CD4-positive, alpha-beta memory T cell (primary cell): Measurements from ENCODE around the gene AGTRAP. TPM values are rescaled to one million over a fixed set of nuclear protein-coding genes. Genes with fewer than 3 reads are reported as not detected.

Experiments
- CTCF ChIA-PET: fragments of 350-600 bp; sonication (Branson Sonifier 250); formaldehyde crosslinking; loops from one replicate; lab custom pipeline; 2021; ENCODE audit warnings: inconsistent platforms; ENCODE audit not compliant: partially characterized antibody; lab: Charles Lee
- POLR2A ChIA-PET: fragments of 350-600 bp; sonication (Branson Sonifier 250); formaldehyde crosslinking; loops from one replicate; lab custom pipeline; 2021; ENCODE audit not compliant: partially characterized antibody; lab: Charles Lee
- DNase-seq, 5 donors: peaks; one replicate each; pipeline versions ENCODE4 v3.0.0 to v3.0.0-alpha.2; 2020 to 2022; ENCODE audit warnings: mixed read lengths in 1 of 5
- H3K27ac ChIP-seq: one replicate; pipeline ENCODE4 v1.7.0; 2013; ENCODE audit warnings: low read depth, low read length
- H3K27me3 ChIP-seq: 2 replicates; pipeline ENCODE4 v1.7.0; 2013; ENCODE audit warnings: mild to moderate bottlenecking, low read length, moderate library complexity; ENCODE audit not compliant: insufficient read depth
- H3K36me3 ChIP-seq: 2 replicates; pipeline ENCODE4 v1.7.0; 2013; ENCODE audit warnings: mild to moderate bottlenecking, low read length, moderate library complexity; ENCODE audit not compliant: insufficient read depth
- H3K4me1 ChIP-seq: 2 replicates; pipeline ENCODE4 v1.7.0; 2013; ENCODE audit warnings: mild to moderate bottlenecking, low read length, moderate library complexity; ENCODE audit not compliant: insufficient read depth
- H3K4me3 ChIP-seq, 2 donors: one replicate each; pipeline ENCODE4 v1.7.0; 2013; ENCODE audit warnings: low read length in 2 of 2, mild to moderate bottlenecking in 1 of 2
- H3K9me3 ChIP-seq, 2 donors: one replicate each; pipeline ENCODE4 v1.7.0; 2013; ENCODE audit warnings: low read length in 2 of 2, control low read depth in 1 of 2; ENCODE audit not compliant: control insufficient read depth in 1 of 2
- H3K27ac Mint-ChIP-seq, 7 donors: one replicate each; pipeline ENCODE4 v1.8.0; 2020 to 2021; ENCODE audit warnings: mixed read lengths in 7 of 7, mild to moderate bottlenecking in 6 of 7, inconsistent platforms in 3 of 7, moderate library complexity in 3 of 7
- H3K27me3 Mint-ChIP-seq, 2 donors: one replicate each; pipeline ENCODE4 v1.8.0; 2020 to 2021; ENCODE audit warnings: mixed read lengths in 2 of 2
- H3K36me3 Mint-ChIP-seq, 2 donors: one replicate each; pipeline ENCODE4 v1.8.0; 2020 to 2021; ENCODE audit warnings: mixed read lengths in 2 of 2, inconsistent platforms in 1 of 2, mild to moderate bottlenecking in 1 of 2
- H3K4me1 Mint-ChIP-seq, 4 donors: one replicate each; pipeline ENCODE4 v1.8.0; 2020 to 2021; ENCODE audit warnings: mixed read lengths in 4 of 4, mild to moderate bottlenecking in 1 of 4
- H3K4me3 Mint-ChIP-seq, 8 donors: one replicate each; pipeline ENCODE4 v1.8.0; 2020 to 2021; ENCODE audit warnings: mixed read lengths in 8 of 8, mild to moderate bottlenecking in 7 of 8, moderate library complexity in 6 of 8, inconsistent platforms in 3 of 8
- H3K9me3 Mint-ChIP-seq, 8 donors: one replicate each; pipeline ENCODE4 v1.8.0; 2020 to 2021; ENCODE audit warnings: mixed read lengths in 8 of 8, mild to moderate bottlenecking in 5 of 8, inconsistent platforms in 3 of 8, moderate library complexity in 1 of 8
- intact Hi-C: fragments of 100-400 bp; cut with micrococcal nuclease; formaldehyde crosslinking; loops from one replicate; pipeline ENCODE4 v1.15.1; 2023
- polyA plus RNA-seq, 2 donors: library from polyadenylated mRNA; unstranded; fragments of 300-500 nt; fragmentation: Illumina TruSeq; gene quantifications; one replicate each; pipeline ENCODE4 v1.2.3, GENCODE V29; 2021
- total RNA-seq, 2 experiments: library from RNA; stranded (reverse); gene quantifications; one replicate each; pipeline ENCODE4 v1.2.3, GENCODE V29; 2021

AGTRAP gene
- total and polyA plus RNA-seq, 4 experiments from 2014 or later: 19.0 to 76.9 (median 37.5) TPM

DNA sequence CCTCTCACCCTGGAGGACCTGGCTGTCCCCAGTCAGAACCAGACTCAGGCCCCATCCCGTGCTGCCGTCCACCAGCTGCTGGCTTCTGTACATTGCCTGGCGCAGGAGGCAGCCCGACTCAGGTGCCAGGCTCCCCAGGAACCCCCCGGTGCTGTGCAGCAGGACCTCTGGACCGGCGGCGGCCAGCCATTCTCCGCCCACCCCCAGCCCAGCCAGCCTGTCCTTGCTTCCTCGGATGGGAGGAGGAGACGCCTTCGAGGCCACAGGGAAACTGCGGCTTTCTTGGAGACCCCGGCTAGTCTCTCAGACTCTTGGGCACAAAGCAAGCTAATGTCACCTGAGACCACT, 30.5 kb downstream of the AGTRAP start:
- H3K27ac ChIP-seq: no peak overlapping the region
- peaks cover 4 to 8% of the 10 kb centered on the region in 2 donors for H3K27me3 Mint-ChIP-seq
- CTCF ChIA-PET: no interaction called here
- H3K4me1 Mint-ChIP-seq: peaks cover 0 to 8% (median 2%) of the 10 kb centered on the region in 4 donors
- H3K9me3 ChIP-seq: no peaks in the 10 kb centered on the region
- no peak overlapping the region for H3K4me3 Mint-ChIP-seq
- no peak overlapping the region for H3K27ac Mint-ChIP-seq
- POLR2A ChIA-PET: no interaction called here
- H3K4me1 ChIP-seq: peaks cover 10% of the 10 kb centered on the region
- H3K36me3 ChIP-seq: no peaks in the 10 kb centered on the region
- no peaks in the 10 kb centered on the region for H3K9me3 Mint-ChIP-seq
- intact Hi-C loops: no loop called here
- no peak overlapping the region for H3K4me3 ChIP-seq
- H3K36me3 Mint-ChIP-seq: no peaks in the 10 kb centered on the region
- DNase-seq: no peak
- H3K27me3 ChIP-seq: peaks cover 5% of the 10 kb centered on the region

GRCh38 chr1:11767922-11768704, 32.2 kb downstream of the AGTRAP start:
- POLR2A ChIA-PET: no interaction called here
- Mint-ChIP-seq H3K9me3 (no peaks in the 10 kb centered on the region), H3K4me3 (no peak overlapping the region), H3K27me3 (peaks cover 0 to 4% of the 10 kb centered on the region in 2 donors), H3K4me1 (no peaks in the 10 kb centered on the region), H3K36me3 (no peaks in the 10 kb centered on the region), H3K27ac (no peak overlapping the region)
- Histone ChIP-seq H3K36me3 (no peaks in the 10 kb centered on the region), H3K4me3 (no peak overlapping the region), H3K27ac (no peak overlapping the region), H3K4me1 (no peaks in the 10 kb centered on the region), H3K27me3 (no peaks in the 10 kb centered on the region), H3K9me3 (no peaks in the 10 kb centered on the region)
- CTCF ChIA-PET: no interaction called here
- intact Hi-C loops: no loop called here
- DNase-seq: no peak

- H3K9me3 Mint-ChIP-seq: no peaks in the 10 kb centered on the region
- H3K27me3 Mint-ChIP-seq: no peaks in the 10 kb centered on the region
- no peak overlapping the region for H3K4me3 Mint-ChIP-seq
- no peaks in the 10 kb centered on the region for H3K27me3 ChIP-seq
- H3K9me3 ChIP-seq: no peaks in the 10 kb centered on the region
- CTCF ChIA-PET: no interaction called here
- H3K4me1 Mint-ChIP-seq: no peaks in the 10 kb centered on the region
- H3K27ac Mint-ChIP-seq: no peak overlapping the region
- H3K36me3 ChIP-seq: no peaks in the 10 kb centered on the region
- intact Hi-C loops: no loop called here
- H3K36me3 Mint-ChIP-seq: no peaks in the 10 kb centered on the region
- no peak overlapping the region for H3K4me3 ChIP-seq
- DNase-seq: no peak
- no peak overlapping the region for H3K27ac ChIP-seq
- H3K4me1 ChIP-seq: no peaks in the 10 kb centered on the region
- POLR2A ChIA-PET: no interaction called here
These were observed 32.9 kb downstream of the AGTRAP start for GRCh38 chr1:11768821-11769220.

GRCh38 chr1:11769274-11769673, 33.3 kb downstream of the AGTRAP start:
- intact Hi-C loops: no loop called here
- Mint-ChIP-seq H3K27ac (no peak overlapping the region), H3K36me3 (no peaks in the 10 kb centered on the region), H3K9me3 (no peaks in the 10 kb centered on the region), H3K4me3 (no peak overlapping the region), H3K4me1 (no peaks in the 10 kb centered on the region), H3K27me3 (no peaks in the 10 kb centered on the region)
- CTCF ChIA-PET: no interaction called here
- Histone ChIP-seq H3K4me1 (no peaks in the 10 kb centered on the region), H3K9me3 (no peaks in the 10 kb centered on the region), H3K36me3 (no peaks in the 10 kb centered on the region), H3K27ac (no peak overlapping the region), H3K27me3 (no peaks in the 10 kb centered on the region), H3K4me3 (no peak overlapping the region)
- POLR2A ChIA-PET: no interaction called here
- DNase-seq: no peak

DNA sequence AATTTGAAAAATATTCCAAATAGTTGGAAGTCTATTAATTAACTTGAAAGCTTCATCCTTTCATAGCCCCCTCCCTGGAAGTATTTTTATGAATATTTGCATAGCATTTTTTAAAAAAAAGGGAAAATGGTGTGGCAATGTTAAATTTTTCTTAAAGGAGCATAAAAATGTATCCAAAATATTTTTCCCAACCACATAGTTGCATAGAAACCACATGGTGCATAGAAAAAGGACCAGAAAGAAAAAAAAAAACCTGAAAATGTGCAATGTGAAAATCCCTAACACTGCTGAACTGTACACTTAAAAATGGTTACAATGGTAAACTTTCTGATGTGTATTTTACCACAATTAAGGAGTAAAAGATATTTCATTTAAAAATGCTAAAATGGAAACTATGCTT, 34.1 kb downstream of the AGTRAP start:
- H3K27me3 Mint-ChIP-seq: no peaks in the 10 kb centered on the region

DNA sequence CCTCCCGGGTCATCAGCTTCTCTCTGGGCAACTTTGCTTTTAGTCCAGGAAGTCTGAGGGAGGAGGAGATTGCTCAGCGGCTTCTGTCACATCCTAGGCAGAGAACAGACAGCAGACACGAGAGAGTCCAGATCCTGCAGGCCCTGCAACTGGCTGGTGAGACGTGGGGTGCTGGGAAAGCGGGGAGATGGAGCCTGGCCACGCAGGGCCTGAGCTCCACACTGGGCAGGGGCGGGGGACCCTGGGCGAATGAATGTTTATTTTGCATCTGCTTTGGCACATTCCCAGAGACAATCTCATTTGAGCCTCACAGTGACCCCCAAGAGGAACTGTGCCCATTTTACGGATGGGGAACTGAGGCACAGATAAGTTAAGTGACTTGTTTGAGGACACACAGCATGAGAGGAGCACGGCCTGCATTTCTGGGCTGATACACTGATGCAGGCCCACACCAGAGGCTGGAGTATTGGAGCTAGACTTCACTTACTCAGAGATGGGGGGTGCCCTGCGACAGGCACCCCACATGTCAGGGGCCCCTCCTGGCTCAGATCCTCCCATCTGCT, 35.6 kb downstream of the AGTRAP start:
- ChIA-PET CTCF (no interaction called here), POLR2A (interaction anchor here (0.9 kb wide), 1 partner anchor 98 kb away, joined by 3 read pairs; no protein-coding TSS in a partner anchor)
- no peaks in the 10 kb centered on the region for H3K27me3 ChIP-seq
- Mint-ChIP-seq H3K9me3 (no peaks in the 10 kb centered on the region), H3K4me3 (no peak overlapping the region), H3K4me1 (no peaks in the 10 kb centered on the region), H3K27ac (no peak overlapping the region), H3K36me3 (no peaks in the 10 kb centered on the region), H3K27me3 (no peaks in the 10 kb centered on the region)
- intact Hi-C loops: no loop called here
- DNase-seq: no peak
- H3K36me3 ChIP-seq: no peaks in the 10 kb centered on the region
- no peaks in the 10 kb centered on the region for H3K9me3 ChIP-seq
- no peak overlapping the region for H3K27ac ChIP-seq
- no peaks in the 10 kb centered on the region for H3K4me1 ChIP-seq
- H3K4me3 ChIP-seq: no peak overlapping the region

More for the DNA sequence above, 34.1 kb downstream of the AGTRAP start:
- Mint-ChIP-seq H3K36me3 (no peaks in the 10 kb centered on the region), H3K27ac (no peak overlapping the region), H3K4me3 (no peak overlapping the region), H3K4me1 (no peaks in the 10 kb centered on the region), H3K9me3 (no peaks in the 10 kb centered on the region)
- Histone ChIP-seq H3K4me1 (no peaks in the 10 kb centered on the region), H3K4me3 (no peak overlapping the region), H3K27ac (no peak overlapping the region), H3K36me3 (no peaks in the 10 kb centered on the region), H3K27me3 (no peaks in the 10 kb centered on the region), H3K9me3 (no peaks in the 10 kb centered on the region)
- intact Hi-C loops: no loop called here
- POLR2A ChIA-PET: no interaction called here
- CTCF ChIA-PET: no interaction called here
- DNase-seq: no peak

DNA sequence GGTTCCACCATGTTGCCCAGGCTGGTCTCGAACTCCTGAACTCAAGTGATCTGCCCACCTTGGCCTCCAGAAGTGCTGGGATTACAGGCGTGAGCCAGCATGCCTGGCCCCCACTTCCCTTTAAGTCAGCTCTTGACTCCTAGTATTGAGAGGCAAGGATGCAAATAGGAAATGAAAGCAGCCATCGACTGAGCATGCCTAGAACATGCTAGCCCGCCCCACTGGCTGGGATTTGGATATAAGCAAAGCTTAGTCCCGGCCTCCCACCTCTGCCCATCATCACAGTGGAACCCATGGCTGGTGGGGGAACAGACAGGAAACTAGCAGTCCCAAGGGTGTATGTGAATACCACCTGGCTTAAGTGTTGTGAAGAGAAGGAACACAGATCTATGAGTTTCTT, 36.5 kb downstream of the AGTRAP start:
- no peak overlapping the region for H3K4me3 Mint-ChIP-seq
- CTCF ChIA-PET: no interaction called here
- Histone ChIP-seq H3K36me3 (no peaks in the 10 kb centered on the region), H3K27ac (no peak overlapping the region), H3K9me3 (no peaks in the 10 kb centered on the region), H3K4me1 (no peaks in the 10 kb centered on the region), H3K27me3 (no peaks in the 10 kb centered on the region), H3K4me3 (no peak overlapping the region)
- intact Hi-C loops: no loop called here
- POLR2A ChIA-PET: interaction anchor here (0.9 kb wide), 1 partner anchor 99 kb away, joined by 3 read pairs; no protein-coding TSS in a partner anchor
- no peaks in the 10 kb centered on the region for H3K36me3 Mint-ChIP-seq
- no peak overlapping the region for H3K27ac Mint-ChIP-seq
- no peak for DNase-seq
- no peaks in the 10 kb centered on the region for H3K9me3 Mint-ChIP-seq
- no peaks in the 10 kb centered on the region for H3K4me1 Mint-ChIP-seq
- H3K27me3 Mint-ChIP-seq: no peaks in the 10 kb centered on the region
